Erythroblast (primary cell): Measurements from ENCODE around the gene MRGPRE.

Source experiments
- DNase-seq, 2 experiments: peaks; one replicate each; lab custom pipeline; 2025; lab: John Stamatoyannopoulos, UW
- GATA1 ChIP-seq: IDR thresholded peaks from 2 replicates; pipeline ENCODE4 v1.6.1; 2011; ENCODE audit warnings: low read depth, mild to moderate bottlenecking, control low read depth, low read length, moderate library complexity
- POLR2A ChIP-seq: IDR thresholded peaks from 2 replicates; pipeline ENCODE4 v1.6.1; 2011; ENCODE audit warnings: mild to moderate bottlenecking, low read length

Gene MRGPRE

DNA sequence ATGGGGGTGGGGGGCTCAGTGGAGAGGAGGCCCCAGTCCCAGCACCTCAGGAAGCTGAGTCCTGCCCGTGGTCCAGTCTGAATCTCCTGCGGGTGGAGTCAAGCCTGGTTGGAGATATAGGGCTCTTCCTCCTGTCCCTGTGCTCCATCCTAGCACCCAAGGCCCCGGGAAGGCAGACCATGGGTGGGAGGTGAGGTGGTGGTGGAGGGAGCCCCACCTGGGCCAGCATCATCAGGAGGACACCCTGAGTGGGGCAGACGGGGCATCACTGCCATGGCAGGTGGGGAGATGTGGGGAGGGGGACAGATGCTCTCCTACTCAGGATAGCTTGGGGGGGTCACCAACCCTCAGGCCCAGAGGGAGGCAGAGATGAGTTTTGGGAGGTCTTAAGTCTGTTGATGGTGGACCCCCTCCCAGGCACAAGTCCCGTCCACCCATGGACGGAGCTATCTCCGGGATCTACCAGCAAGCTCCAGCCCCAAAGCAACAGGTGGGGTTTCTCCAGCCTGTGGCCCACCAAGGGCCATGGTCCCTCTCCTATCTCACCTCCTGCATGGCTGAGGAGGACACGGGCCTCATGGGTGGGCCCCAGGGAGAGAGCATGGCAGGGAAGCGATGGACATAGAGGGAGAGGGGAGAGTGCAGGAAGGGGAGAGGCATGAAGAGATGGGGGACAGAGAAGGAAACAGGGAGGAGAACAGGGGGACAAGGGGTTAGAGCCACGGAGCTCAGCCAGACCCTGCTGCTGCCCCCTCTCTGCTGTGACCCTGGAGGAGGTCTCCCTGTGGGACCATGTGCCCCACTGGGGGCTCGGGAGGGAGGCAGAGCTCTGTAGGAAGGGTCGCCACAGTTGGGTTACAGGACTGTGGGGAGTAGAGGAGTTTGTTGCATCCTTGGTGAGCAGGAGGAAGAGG lies 1.3 kb downstream of the MRGPRE start:
- TF ChIP-seq POLR2A = no peak
- TF ChIP-seq GATA1 = no peak
- no peak for DNase-seq

DNA sequence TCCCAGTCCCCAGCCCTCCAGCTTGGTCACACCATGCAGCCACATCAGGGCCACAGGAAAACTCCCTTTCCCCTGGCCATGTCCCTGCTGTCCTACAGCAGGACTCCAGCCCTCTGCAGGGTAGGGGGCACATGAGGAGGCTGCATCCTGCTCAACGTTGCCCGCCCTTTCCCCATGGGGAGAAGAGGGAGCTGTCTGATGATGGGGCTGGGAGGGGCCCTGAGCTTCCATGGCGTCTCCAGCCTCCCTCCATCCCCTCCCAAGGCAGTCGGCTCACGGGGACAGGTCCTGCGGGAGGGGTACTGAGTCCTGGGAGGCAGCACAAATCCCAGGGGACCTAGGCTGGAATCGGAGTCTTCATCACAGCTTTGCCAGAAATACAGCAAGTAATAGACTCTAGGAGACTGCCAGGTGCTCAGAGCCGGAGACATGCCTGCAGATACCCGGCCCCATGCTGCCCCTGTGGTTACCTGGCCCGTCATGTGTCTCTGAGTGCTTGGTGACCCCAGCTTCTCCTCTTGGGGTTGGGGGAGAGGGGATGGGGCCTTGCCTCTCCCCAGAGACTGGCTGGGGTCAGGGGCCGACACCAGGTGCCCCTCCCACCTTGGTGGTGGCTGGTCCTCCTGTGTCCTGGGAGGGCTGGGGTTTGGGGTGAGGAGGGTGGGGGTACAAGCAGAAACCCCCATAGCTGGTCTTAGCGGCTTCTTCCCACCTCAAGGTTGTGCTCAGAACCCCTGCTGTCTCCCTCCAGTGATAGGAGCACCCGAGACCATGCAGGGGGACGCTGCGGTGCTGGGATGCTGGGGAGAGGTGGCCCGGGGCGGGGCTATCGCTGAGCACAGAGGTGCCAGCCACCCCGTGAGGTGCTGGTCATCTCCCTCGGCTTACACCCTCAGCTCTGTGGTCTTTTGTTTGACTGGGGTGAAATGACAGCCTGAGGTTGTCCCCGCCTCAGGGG lies 2.3 kb downstream of the MRGPRE start:
- no peak for DNase-seq

DNA sequence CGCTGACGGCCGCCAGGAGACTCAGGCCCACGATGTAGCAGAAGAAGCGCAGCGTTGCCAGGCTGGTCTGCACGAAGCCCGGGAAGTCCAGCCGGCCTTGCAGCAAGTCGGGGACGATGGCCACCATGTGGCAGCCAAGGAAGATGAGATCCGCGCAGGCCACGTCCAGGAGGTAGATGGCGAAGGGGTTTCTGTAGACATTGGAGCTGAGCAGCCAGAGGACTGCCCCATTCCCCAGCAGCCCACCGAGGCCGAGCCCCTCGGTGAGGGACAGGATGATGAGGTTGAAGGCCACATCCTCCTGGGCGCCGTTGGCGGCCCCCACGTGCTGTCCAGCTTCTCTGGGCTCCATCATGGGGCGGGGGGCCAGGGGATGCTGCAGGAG lies 3.8 kb downstream of the MRGPRE start:
- no peak for TF ChIP-seq POLR2A
- TF ChIP-seq GATA1 = no peak
- DNase-seq = no peak

More for the DNA sequence above, 2.3 kb downstream of the MRGPRE start:
- no peak for TF ChIP-seq POLR2A
- TF ChIP-seq GATA1 = no peak

DNA sequence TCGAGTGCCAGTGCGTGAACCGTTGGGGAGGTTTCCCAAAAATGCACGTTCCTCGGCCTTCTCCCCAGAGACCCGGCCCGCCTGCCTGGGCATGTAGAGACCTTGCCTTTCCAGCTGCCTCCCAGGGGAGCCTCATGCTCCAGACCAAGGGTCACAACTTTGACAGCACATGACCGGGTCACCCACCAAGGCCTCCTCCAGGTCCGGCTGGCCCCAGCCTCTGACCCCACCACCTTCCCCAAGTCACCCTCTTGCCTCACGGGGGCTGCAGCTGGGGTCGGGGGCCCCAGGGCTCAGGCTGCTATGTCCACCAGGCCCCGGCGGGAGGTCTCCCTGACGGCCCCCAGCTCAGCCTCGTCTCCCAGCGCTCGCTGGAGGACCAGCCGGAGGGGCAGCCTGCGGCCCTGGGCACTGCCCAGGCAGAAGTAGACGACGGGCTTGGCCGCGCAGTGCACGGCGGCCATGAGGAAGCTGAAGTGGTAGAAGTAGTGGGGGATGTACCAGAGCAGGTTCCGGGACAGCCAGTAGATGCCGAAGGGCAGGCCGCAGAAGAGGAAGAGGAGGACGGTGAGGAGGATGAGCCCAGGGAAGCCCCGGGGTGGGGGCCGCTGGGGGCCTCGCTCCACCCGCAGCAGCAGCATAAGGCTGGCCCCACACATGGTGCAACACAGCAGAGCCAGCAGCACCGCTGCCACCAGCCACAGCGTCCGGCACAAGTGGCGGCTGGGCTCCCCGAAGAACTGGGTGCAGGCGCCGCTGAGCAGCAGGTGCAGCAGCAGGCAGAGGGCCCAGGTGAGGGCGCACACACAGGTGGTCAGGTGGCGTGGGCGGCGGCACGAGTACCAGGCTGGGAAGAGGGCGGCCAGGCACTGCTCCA lies 4.4 kb downstream of the MRGPRE start:
- DNase-seq = no peak
- TF ChIP-seq GATA1 (no peak), POLR2A (no peak)

DNA sequence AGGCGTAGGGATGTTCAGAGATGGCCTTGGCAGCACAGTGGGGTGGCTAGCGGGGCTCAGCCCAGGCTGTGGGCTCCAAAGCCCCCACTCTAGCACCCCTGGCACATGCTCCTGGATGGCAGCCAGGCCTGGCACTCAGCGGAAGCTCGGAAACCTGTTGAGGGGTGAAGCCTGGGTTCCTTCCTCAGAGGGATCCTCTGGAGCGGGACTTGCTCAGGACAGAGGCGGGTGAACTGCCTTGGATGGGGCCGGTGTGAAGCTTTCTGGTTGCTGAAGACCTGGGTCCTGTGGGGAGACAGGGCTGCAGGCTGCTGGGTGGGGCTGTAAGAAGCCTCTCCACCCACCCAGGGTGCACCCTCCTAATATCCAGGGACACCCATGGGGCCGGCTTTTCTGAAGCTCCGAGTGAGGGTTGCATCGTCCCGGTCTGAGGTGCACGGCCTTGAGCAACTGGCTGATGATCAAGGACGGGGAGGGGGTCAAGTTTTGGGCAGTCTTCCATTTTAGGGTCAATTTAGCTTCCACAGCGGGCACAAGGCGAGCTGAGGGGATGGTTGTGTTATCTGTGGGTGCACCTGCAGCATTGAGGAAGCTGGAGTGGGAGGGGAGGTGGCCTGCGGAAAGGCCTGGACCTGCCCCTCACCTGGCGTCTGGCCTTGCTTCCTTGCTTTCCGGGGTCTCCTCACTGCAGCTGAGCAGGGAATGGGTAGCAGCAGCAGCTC lies 5.2 kb downstream of the MRGPRE start:
- DNase-seq = no peak
- TF ChIP-seq POLR2A = no peak
- no peak for TF ChIP-seq GATA1

DNA sequence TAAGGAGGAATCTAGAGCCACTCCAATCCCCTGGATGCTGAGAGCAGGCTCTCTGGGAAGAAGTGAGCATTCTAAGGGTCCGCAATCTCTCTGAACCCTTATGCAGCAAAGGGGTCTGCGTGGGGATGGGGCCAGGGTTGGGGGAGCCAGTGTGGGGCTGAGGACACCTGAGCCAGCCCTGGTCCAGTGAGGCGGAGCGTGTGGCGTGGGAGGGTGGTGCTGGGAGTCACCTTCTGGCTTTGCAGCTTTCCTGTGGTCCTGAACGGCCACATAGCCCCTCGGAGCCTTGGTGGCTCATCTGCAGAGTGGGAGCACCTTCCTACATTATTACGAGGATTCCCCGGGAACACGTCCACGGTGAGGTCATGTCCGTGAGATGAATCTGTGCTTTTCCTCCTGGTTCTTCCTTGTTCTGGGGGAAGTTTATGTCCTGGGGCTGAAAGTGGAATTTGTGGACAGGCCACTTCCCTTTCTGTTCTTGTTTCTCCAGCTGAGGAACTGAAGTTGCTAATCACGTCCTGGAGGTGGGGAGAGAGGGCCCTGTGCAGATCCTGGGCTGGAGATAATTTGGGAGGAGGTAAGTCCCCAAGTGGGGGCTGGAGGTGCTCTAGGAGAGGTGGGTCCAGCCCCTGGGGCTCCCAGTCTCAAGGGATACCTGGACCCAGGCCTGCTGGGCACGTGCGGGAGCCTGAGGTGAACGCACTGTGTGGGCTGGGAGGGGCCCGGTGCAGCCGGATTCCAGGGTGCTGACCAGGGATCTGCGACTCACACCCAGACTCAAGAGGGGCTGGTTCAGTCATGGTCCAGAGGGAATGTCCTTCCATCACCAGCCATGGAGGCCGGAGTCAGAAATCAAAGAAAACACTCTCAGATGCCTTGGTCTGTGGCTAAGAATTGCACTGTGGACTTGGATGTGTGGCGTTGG lies 6.1 kb downstream of the MRGPRE start:
- no peak for DNase-seq
- TF ChIP-seq POLR2A (no peak), GATA1 (no peak)

DNA sequence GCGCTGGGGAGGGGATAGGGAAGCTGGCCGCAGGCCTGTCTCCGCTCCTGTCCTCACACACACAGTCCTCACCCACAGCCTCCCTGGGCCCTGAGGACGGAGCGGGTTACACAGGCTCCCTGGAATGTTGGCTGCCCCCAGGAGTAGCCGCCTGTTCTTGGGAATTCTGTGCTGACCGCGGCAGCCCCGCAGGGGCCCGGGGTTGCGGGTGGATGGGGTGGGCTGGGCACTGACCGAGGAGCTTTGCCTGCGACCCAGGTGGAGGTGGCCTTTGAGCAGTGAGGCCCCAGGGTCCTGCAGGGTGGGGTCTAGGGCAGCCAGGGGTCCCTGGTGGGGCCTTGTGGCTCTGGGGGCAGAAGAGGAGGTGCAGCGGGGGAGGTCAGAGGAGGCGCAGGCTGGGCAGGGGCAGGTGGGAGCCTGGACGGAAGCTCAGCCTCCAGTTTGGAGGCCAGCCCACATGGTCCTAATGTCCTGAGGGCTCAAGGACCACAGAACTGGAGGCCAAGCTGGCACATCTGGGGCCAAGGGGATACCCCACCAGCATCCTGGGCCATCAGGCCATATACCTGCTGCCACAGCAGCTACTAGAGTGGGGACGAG lies 7.0 kb downstream of the MRGPRE start:
- no peak for DNase-seq
- no peak for TF ChIP-seq POLR2A
- TF ChIP-seq GATA1 = no peak

DNA sequence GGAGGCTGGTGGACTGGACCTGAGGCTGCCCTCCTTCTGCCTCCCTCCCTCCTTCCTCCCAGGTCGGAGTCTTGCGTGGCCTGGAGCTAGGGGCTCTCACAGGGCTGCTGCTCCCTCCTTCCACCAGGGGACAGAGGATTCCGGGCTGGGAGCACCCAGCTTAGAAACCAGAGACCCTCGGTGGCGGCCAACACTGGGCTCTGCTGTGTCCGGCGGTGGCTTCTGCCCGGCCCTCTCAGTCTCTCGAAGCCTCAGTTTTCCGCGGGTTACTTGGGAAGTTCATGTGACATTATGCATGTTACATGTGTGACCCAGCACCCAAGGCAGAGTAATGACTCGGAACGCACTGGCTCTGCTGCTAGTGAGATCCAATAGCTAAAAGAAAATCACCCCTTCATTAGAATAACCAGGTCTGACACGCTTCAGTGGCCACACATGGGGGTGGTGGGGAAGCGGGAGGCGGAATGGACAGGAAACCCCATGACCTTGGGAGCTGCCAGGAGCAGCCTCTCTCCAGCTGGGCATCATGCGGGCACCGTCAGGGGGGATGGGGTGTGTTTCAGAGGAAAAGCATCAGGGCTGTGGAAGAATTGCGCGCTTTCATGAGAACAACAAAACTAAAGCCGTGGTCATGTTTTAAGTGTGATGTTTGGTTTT lies 7.7 kb downstream of the MRGPRE start:
- DNase-seq = no peak
- TF ChIP-seq POLR2A (no peak), GATA1 (no peak)

DNA sequence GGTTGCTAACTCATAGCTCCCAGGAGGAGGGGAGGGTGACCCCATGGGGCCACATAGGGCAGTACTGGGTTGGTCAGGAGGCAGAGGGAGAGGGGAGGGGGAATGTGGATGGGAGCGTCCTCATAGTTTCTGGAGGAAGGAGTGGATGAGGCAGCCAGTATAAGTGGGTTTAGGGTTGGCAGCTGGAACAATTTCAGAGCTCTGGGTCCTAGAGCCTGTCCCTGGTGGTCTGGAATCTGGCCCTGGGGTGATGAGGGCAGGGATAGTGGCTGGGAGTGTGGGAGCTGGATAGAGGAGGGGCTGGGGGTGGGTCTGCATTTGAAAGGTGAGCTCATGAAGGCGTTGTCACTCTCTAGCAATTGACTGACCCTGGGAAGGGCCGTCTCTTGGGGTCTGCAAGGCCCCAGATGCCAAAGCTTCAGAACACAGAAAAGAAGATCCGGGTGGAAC lies 8.3 kb downstream of the MRGPRE start:
- no peak for DNase-seq
- TF ChIP-seq GATA1 = no peak

DNA sequence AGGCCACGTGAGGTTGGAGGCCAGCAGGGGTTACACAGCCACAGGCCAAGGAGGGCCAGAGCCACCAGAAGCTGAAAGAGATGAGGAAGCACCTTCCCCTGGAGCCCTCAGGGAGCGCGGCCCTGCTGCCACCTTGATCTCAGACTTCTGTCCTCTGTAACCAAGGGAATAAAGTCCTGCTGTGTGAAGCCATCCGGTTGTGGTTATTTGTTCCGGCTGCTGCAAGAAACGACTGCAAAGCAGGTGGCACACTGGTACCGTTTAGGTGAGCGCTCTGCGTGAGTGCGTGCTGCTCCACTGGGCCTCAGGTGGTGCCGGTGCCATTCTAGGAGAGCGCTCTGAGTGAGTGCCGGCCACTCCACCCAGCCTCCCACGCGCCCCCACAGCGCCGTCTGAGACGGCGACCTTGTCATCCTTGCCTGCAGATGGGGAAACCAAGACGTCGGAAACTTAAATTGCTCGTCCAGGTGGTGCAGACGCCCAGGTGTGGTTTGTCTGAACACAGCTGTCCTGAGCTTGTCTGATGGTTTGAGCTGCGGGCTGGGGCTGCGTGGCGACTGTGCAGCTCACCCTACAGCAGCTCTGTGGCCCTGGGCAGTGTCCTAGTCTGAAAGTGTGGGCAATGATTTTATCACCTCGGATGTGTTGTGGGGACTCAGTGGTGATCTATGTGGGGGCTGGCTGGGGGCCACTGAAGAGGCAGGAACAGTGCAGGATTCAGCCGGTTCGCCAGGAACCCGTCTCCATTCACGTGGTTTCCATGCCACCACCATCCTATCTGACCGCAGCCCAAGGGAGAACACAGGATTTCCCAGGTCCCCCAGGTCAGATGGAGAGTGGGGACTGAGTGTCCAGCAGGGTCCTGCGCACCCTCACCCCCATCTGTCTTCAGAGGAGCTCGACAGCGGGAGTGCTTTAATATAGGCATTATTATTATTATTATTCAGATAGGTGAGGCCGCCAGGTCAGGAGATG lies 9.0 kb downstream of the MRGPRE start:
- TF ChIP-seq GATA1 (no peak), POLR2A (no peak)
- DNase-seq = no peak
